ENCODE measurements around the gene SEMA4D.

- TF ChIP-seq CTCF (IDR thresholded peaks at IDR 0.05; ENCODE audit: low read depth, low read length) (peak; percentile 24; the same call in 1 of the 2 replicates), EZH2phosphoT487 (IDR thresholded peaks at IDR 0.05; ENCODE audit: low read depth) (no peak)
Measured at GRCh38 chr9:89375191-89375760, 122.6 kb downstream of the SEMA4D start.
